ENCODE measurements around the gene UBE2A. TPM values are rescaled to one million over a fixed set of nuclear protein-coding genes. Genes with fewer than 3 reads are reported as not detected.

The UBE2A gene
- total and polyA plus RNA-seq, 10 of the 15 experiments (the other 5 are each of a cell fraction or from before 2014, with no cell fraction given) = 20.8 to 121 (median 48.4) TPM

GRCh38 chrX:119604766-119605463 is 30.6 kb downstream of the UBE2A start:
- H3K4me3 ChIP-seq = peak overlapping the region; percentile 57; the same call in 1 of the 2 replicates

More at GRCh38 chrX:119604766-119605463, 30.6 kb downstream of the UBE2A start:
- Histone ChIP-seq H3K9ac (ENCODE audit: control insufficient read depth, insufficient read depth, low read length) (peak overlapping the region; percentile 24), H3K4me1 (ENCODE audit: control insufficient read depth, insufficient read depth, low read length) (no peaks in the 10 kb centered on the region; the same call in 1 of the 2 replicates), H3K79me2 (ENCODE audit: control insufficient read depth, insufficient read depth, low read length) (peaks cover 44% of the 10 kb centered on the region), H3K9me3 (replicated peaks; ENCODE audit: control insufficient read depth, insufficient read depth, low read length) (no peaks in the 10 kb centered on the region), H3K27ac (ENCODE audit: control insufficient read depth, insufficient read depth) (no peak overlapping the region), H3K4me2 (ENCODE audit: control insufficient read depth, insufficient read depth) (peak overlapping the region; percentile 56), H3K27me3 (replicated peaks in 1 of 2; ENCODE audit: control insufficient read depth in 2 of 2, insufficient read depth in 2 of 2, low read length in 1 of 2) (no peaks in the 10 kb centered on the region), H2AFZ (ENCODE audit: control insufficient read depth, low read depth, low read length) (no peak overlapping the region), H3K36me3 (ENCODE audit: control insufficient read depth in 2 of 2, insufficient read depth in 2 of 2, low read length in 1 of 2) (no peaks in the 10 kb centered on the region; a peak in 1 of 4 replicates), H4K20me1 (ENCODE audit: control insufficient read depth, insufficient read depth) (no peaks in the 10 kb centered on the region)
- SMC1A ChIA-PET (ENCODE audit: uncharacterized antibody, unreplicated experiment) = interaction anchor here (0.6 to 2.3 kb wide), 10 partner anchors 8 to 222 kb away, joined by 3 to 8 read pairs (median 4); partner anchors contain the start of genes SEPTIN6 and UBE2A
- RAD21 ChIA-PET (ENCODE audit: unreplicated experiment) = interaction anchor here (1.0 to 2.6 kb wide), 11 partner anchors 9 to 125 kb away, joined by 3 to 9 read pairs (median 5); partner anchors contain the start of genes SEPTIN6 and UBE2A
- POLR2A ChIA-PET = interaction anchor here (0.5 to 2.2 kb wide), 8 partner anchors 12 to 153 kb away, joined by 3 to 13 read pairs (median 4); partner anchors contain the start of gene SOWAHD
- TF ChIP-seq SUZ12 (IDR thresholded peaks at IDR 0.05; ENCODE audit: unreplicated experiment) = no peak
- TF ChIP-seq SMARCA5 (IDR thresholded peaks at IDR 0.05) = no peak
- TF ChIP-seq, protein P1, sequence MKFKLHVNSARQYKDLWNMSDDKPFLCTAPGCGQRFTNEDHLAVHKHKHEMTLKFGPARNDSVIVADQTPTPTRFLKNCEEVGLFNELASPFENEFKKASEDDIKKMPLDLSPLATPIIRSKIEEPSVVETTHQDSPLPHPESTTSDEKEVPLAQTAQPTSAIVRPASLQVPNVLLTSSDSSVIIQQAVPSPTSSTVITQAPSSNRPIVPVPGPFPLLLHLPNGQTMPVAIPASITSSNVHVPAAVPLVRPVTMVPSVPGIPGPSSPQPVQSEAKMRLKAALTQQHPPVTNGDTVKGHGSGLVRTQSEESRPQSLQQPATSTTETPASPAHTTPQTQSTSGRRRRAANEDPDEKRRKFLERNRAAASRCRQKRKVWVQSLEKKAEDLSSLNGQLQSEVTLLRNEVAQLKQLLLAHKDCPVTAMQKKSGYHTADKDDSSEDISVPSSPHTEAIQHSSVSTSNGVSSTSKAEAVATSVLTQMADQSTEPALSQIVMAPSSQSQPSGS (IDR thresholded peaks at IDR 0.05; ENCODE audit: low read length) = no peak
- TF ChIP-seq FOXM1 (IDR thresholded peaks at IDR 0.05; ENCODE audit: low read depth, low read length) = no peak
- TF ChIP-seq POLR2A (IDR thresholded peaks at IDR 0.05; ENCODE audit: low read depth, low read length) = no peak
- TF ChIP-seq ZSCAN29 (IDR thresholded peaks at IDR 0.05) = no peak
- TF ChIP-seq RAD51 (IDR thresholded peaks at IDR 0.05) = no peak
- TF ChIP-seq DPF2 (IDR thresholded peaks at IDR 0.05) = no peak
- TF ChIP-seq RAD21 (IDR thresholded peaks at IDR 0.05; ENCODE audit: insufficient read depth, low read depth, low read length) = no peak
- TF ChIP-seq TAF1 (IDR thresholded peaks at IDR 0.05; ENCODE audit: borderline replicate concordance, low read depth, low read length) = no peak
- TF ChIP-seq NR2C1 (IDR thresholded peaks at IDR 0.05) = no peak
- TF ChIP-seq HSF1 (IDR thresholded peaks at IDR 0.05; ENCODE audit: low read depth, low read length) = no peak
- no peak for TF ChIP-seq ASH2L (IDR thresholded peaks at IDR 0.05; ENCODE audit: borderline replicate concordance, low read depth)
- no peak for TF ChIP-seq WRNIP1 (IDR thresholded peaks at IDR 0.05; ENCODE audit: borderline replicate concordance, low read depth, low read length)
- no peak for TF ChIP-seq NR2C2 (IDR thresholded peaks at IDR 0.05; ENCODE audit: borderline replicate concordance, control insufficient read depth, insufficient read length, low read depth)
- TF ChIP-seq, protein P2, sequence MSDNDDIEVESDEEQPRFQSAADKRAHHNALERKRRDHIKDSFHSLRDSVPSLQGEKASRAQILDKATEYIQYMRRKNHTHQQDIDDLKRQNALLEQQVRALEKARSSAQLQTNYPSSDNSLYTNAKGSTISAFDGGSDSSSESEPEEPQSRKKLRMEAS (IDR thresholded peaks at IDR 0.05; ENCODE audit: low read depth, low read length) = no peak
- TF ChIP-seq SMC3 (IDR thresholded peaks at IDR 0.05; ENCODE audit: borderline replicate concordance, low read length) = no peak
- TF ChIP-seq MTA2 (IDR thresholded peaks at IDR 0.05; ENCODE audit: low read depth) = no peak
- no peak for TF ChIP-seq ZNF274 (IDR thresholded peaks at IDR 0.05; ENCODE audit: insufficient read depth, insufficient read length)
- no peak for TF ChIP-seq RBBP5 (conservative IDR thresholded peaks at IDR 0.05)
- ATAC-seq (no peak), DNase-seq (ENCODE audit: low read depth, low spot score) (no peak), FAIRE-seq (no peak)
- CTCF ChIA-PET = interaction anchor here (1.5 to 3.9 kb wide), 4 partner anchors 25 to 124 kb away, joined by 5 to 16 read pairs (median 10); no protein-coding TSS in a partner anchor
- in situ Hi-C loops (cut with MboI) = no loop called here
- intact Hi-C loops (cut with micrococcal nuclease; ENCODE audit: unreplicated experiment) = no loop called here
- 31% methylated on average over 16 of the region's 17 CpGs for WGBS (ENCODE audit: insufficient coverage, insufficient replicate concordance, low lambda C conversion rate, missing lambda C conversion rate)
- BruUV-seq (replicated peaks) = no TSS peak

Measured in GM12878 (cell line).